Measurements from ENCODE around the gene HIVEP3. TPM values are rescaled to one million over a fixed set of nuclear protein-coding genes. Genes with fewer than 3 reads are reported as not detected.

Gene HIVEP3
- total and polyA plus RNA-seq, 4 experiments from 2014 or later, result 8.2 to 12.8 (median 10.8) TPM

DNA sequence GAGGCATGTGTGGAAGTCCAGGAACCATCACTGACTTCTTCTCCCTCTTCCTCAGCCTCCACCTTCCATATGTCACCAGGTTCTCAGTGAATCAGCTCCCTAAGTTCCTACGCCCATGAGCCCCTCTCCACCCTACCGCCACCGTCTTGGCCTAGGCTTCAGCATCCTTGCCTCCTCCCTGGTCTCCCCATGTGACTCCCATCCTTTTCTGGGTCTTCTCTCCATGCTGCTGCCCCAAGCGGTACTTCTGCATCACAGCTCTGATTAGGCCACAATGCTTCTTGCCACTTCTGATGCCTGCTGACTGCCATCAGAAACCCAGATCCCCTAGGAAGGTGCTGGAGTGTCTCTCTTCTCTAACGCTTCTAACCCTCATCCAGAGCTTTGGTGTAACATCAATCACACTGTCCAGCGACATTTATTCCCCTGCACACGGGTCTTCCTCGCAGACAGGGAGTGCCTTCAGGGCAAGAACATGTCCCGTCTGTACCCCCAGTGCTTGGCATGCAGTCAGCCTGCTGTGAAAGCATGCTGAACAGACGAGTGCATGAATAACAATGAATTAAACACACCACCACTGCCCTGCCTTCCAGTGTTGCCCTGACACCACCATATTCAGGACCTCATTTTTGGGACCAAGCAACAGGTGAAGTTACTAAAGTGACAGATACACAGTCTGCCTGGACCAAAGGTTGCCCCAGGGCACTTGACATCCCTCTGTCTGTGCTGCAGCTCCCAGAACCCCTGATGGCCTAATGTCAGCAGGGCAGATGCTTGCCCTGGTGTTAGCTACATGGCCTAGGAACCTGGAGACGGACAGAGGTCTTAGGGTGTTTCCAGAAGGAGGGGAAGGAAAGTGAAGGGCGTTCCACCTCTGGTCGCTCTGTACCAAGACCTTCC lies 275.6 kb downstream of the HIVEP3 start:
- ChIA-PET CTCF (ENCODE audit: partially characterized antibody) (no interaction called here), POLR2A (ENCODE audit: partially characterized antibody) (no interaction called here)
- Mint-ChIP-seq H3K36me3 (no peaks in the 10 kb centered on the region), H3K27me3 (no peaks in the 10 kb centered on the region), H3K4me3 (no peak overlapping the region), H3K9me3 (no peaks in the 10 kb centered on the region), H3K4me1 (peaks cover 19 to 28% (median 21%) of the 10 kb centered on the region in 4 donors), H3K27ac (no peak overlapping the region)
- no peak for DNase-seq
- Histone ChIP-seq H3K36me3 (ENCODE audit: insufficient read depth, low read length) (no peaks in the 10 kb centered on the region), H3K27ac (ENCODE audit: low read depth, low read length) (no peak overlapping the region), H3K9me3 (ENCODE audit: control insufficient read depth in 1 of 2, low read length in 2 of 2) (no peaks in the 10 kb centered on the region), H3K4me1 (ENCODE audit: insufficient read depth, low read length) (peaks cover 19% of the 10 kb centered on the region), H3K27me3 (ENCODE audit: insufficient read depth, low read length) (no peaks in the 10 kb centered on the region), H3K4me3 (ENCODE audit: low read length in 2 of 2) (no peak overlapping the region)
- intact Hi-C loops (cut with micrococcal nuclease), result no loop called here

GRCh38 chr1:41641941-41642527 lies 276.7 kb downstream of the HIVEP3 start:
- no peaks in the 10 kb centered on the region for H3K27me3 Mint-ChIP-seq
- peaks cover 26% of the 10 kb centered on the region for H3K4me1 ChIP-seq (ENCODE audit: insufficient read depth, low read length)
- ChIA-PET POLR2A (ENCODE audit: partially characterized antibody) (no interaction called here), CTCF (ENCODE audit: partially characterized antibody) (no interaction called here)
- H3K4me3 ChIP-seq (ENCODE audit: low read length in 2 of 2), result no peak overlapping the region
- no peak for DNase-seq
- H3K4me3 Mint-ChIP-seq, result no peak overlapping the region
- H3K27ac Mint-ChIP-seq, result no peak overlapping the region
- H3K27ac ChIP-seq (ENCODE audit: low read depth, low read length), result no peak overlapping the region
- H3K9me3 Mint-ChIP-seq, result no peaks in the 10 kb centered on the region
- intact Hi-C loops (cut with micrococcal nuclease), result no loop called here
- H3K9me3 ChIP-seq (ENCODE audit: control insufficient read depth in 1 of 2, low read length in 2 of 2), result no peaks in the 10 kb centered on the region
- no peaks in the 10 kb centered on the region for H3K27me3 ChIP-seq (ENCODE audit: insufficient read depth, low read length)
- no peaks in the 10 kb centered on the region for H3K36me3 Mint-ChIP-seq
- peaks cover 22 to 36% (median 29%) of the 10 kb centered on the region in 4 donors for H3K4me1 Mint-ChIP-seq
- H3K36me3 ChIP-seq (ENCODE audit: insufficient read depth, low read length), result no peaks in the 10 kb centered on the region

DNA sequence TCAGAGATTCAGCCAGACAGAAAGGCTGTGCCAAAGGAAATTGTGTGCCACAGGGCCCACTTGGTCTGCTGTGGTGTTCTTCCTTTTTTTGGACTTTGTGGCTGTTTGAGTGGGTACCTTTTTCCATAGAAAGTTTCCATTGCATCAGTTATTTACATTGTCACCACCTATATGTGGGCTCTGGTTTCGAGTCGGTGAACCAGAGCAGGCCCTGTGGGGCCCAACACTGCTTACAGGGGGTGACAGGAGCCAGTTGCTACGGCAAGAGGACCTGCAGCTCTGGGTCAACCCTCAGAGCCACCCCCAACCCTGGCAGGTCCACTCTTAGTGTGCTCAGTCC lies 277.3 kb downstream of the HIVEP3 start:
- Mint-ChIP-seq H3K27me3 (no peaks in the 10 kb centered on the region), H3K9me3 (no peaks in the 10 kb centered on the region), H3K27ac (peak overlapping the region in 2 of 7 donors; percentile 11 to 39), H3K4me3 (no peak overlapping the region), H3K36me3 (no peaks in the 10 kb centered on the region), H3K4me1 (peaks cover 22 to 34% (median 30%) of the 10 kb centered on the region in 4 donors)
- H3K4me3 ChIP-seq (ENCODE audit: low read length in 2 of 2), result no peak overlapping the region
- H3K36me3 ChIP-seq (ENCODE audit: insufficient read depth, low read length), result no peaks in the 10 kb centered on the region
- no peaks in the 10 kb centered on the region for H3K9me3 ChIP-seq (ENCODE audit: control insufficient read depth in 1 of 2, low read length in 2 of 2)
- H3K27ac ChIP-seq (ENCODE audit: low read depth, low read length), result no peak overlapping the region
- H3K27me3 ChIP-seq (ENCODE audit: insufficient read depth, low read length), result no peaks in the 10 kb centered on the region
- DNase-seq, result no peak
- peaks cover 26% of the 10 kb centered on the region for H3K4me1 ChIP-seq (ENCODE audit: insufficient read depth, low read length)
- ChIA-PET CTCF (ENCODE audit: partially characterized antibody) (no interaction called here), POLR2A (ENCODE audit: partially characterized antibody) (no interaction called here)
- intact Hi-C loops (cut with micrococcal nuclease), result no loop called here

- Mint-ChIP-seq H3K4me3 (no peak overlapping the region), H3K27me3 (no peaks in the 10 kb centered on the region), H3K36me3 (no peaks in the 10 kb centered on the region), H3K9me3 (no peaks in the 10 kb centered on the region), H3K27ac (peak overlapping the region in 5 of 7 donors; percentile 0 to 77 (median 25)), H3K4me1 (peaks cover 22 to 38% (median 29%) of the 10 kb centered on the region in 4 donors)
- Histone ChIP-seq H3K4me1 (ENCODE audit: insufficient read depth, low read length) (peaks cover 26% of the 10 kb centered on the region), H3K27me3 (ENCODE audit: insufficient read depth, low read length) (no peaks in the 10 kb centered on the region), H3K9me3 (ENCODE audit: control insufficient read depth in 1 of 2, low read length in 2 of 2) (no peaks in the 10 kb centered on the region), H3K36me3 (ENCODE audit: insufficient read depth, low read length) (no peaks in the 10 kb centered on the region), H3K27ac (ENCODE audit: low read depth, low read length) (no peak overlapping the region), H3K4me3 (ENCODE audit: low read length in 2 of 2) (no peak overlapping the region)
- intact Hi-C loops (cut with micrococcal nuclease), result no loop called here
- DNase-seq, result no peak
- POLR2A ChIA-PET (ENCODE audit: partially characterized antibody), result interaction anchor here (0.8 kb wide), 1 partner anchor 40 kb away, joined by 3 read pairs; no protein-coding TSS in a partner anchor
- CTCF ChIA-PET (ENCODE audit: partially characterized antibody), result no interaction called here
Observed at GRCh38 chr1:41640756-41641474, 277.8 kb downstream of the HIVEP3 start.

- Histone ChIP-seq H3K9me3 (ENCODE audit: control insufficient read depth in 1 of 2, low read length in 2 of 2) (no peaks in the 10 kb centered on the region), H3K27ac (ENCODE audit: low read depth, low read length) (no peak overlapping the region), H3K4me1 (ENCODE audit: insufficient read depth, low read length) (peaks cover 26% of the 10 kb centered on the region), H3K4me3 (ENCODE audit: low read length in 2 of 2) (no peak overlapping the region), H3K27me3 (ENCODE audit: insufficient read depth, low read length) (no peaks in the 10 kb centered on the region), H3K36me3 (ENCODE audit: insufficient read depth, low read length) (no peaks in the 10 kb centered on the region)
- H3K36me3 Mint-ChIP-seq, result no peaks in the 10 kb centered on the region
- H3K9me3 Mint-ChIP-seq, result no peaks in the 10 kb centered on the region
- H3K4me3 Mint-ChIP-seq, result no peak overlapping the region
- peak overlapping the region in 5 of 7 donors; percentile 0 to 71 (median 43) for H3K27ac Mint-ChIP-seq
- no peak for DNase-seq
- ChIA-PET CTCF (ENCODE audit: partially characterized antibody) (no interaction called here), POLR2A (ENCODE audit: partially characterized antibody) (interaction anchor here (0.8 kb wide), 1 partner anchor 41 kb away, joined by 3 read pairs; no protein-coding TSS in a partner anchor)
- intact Hi-C loops (cut with micrococcal nuclease), result no loop called here
- H3K27me3 Mint-ChIP-seq, result no peaks in the 10 kb centered on the region
- H3K4me1 Mint-ChIP-seq, result peaks cover 22 to 39% (median 29%) of the 10 kb centered on the region in 4 donors
Observed at GRCh38 chr1:41640141-41640751, 278.5 kb downstream of the HIVEP3 start.

DNA sequence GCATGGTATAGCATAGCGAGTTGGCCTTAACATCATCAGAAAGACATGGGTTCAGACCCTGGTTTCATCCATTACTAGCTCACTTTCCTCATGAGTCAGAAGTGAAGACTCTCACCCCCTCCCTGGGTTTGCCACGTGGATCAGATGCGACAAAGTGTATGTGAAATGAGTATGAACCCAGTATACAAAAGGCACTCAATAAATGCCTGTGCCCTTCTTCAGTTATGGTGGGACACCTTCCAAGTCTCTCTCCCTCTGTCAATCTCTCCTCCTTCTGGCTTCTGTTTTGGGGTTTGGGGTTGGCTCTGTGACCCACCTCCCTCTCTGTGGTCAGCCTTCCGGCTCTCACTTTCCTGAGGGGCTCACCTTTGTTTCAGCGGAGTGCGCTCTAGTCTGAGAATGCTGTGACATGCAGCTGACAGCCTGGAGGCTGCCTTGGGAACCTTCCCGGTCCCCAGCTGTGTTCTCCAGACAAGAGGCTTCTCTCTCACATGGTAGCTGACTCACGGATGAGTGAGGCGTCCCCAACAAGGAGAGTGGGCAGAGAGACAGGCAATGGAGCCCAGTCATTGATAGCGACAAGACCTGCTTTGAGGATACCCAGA lies 279.3 kb downstream of the HIVEP3 start:
- POLR2A ChIA-PET (ENCODE audit: partially characterized antibody), result no interaction called here
- Histone ChIP-seq H3K27ac (ENCODE audit: low read depth, low read length) (no peak overlapping the region), H3K36me3 (ENCODE audit: insufficient read depth, low read length) (no peaks in the 10 kb centered on the region), H3K9me3 (ENCODE audit: control insufficient read depth in 1 of 2, low read length in 2 of 2) (no peaks in the 10 kb centered on the region), H3K4me1 (ENCODE audit: insufficient read depth, low read length) (peaks cover 26% of the 10 kb centered on the region), H3K27me3 (ENCODE audit: insufficient read depth, low read length) (no peaks in the 10 kb centered on the region), H3K4me3 (ENCODE audit: low read length in 2 of 2) (no peak overlapping the region)
- no peaks in the 10 kb centered on the region for H3K27me3 Mint-ChIP-seq
- H3K9me3 Mint-ChIP-seq, result no peaks in the 10 kb centered on the region
- CTCF ChIA-PET (ENCODE audit: partially characterized antibody), result no interaction called here
- H3K36me3 Mint-ChIP-seq, result no peaks in the 10 kb centered on the region
- peak overlapping the region; percentile 0 to 71 (median 49) for H3K27ac Mint-ChIP-seq
- no peak for DNase-seq
- H3K4me3 Mint-ChIP-seq, result peak overlapping the region in 4 of 8 donors; percentile 2 to 47 (median 16)
- intact Hi-C loops (cut with micrococcal nuclease), result no loop called here
- peaks cover 22 to 39% (median 29%) of the 10 kb centered on the region in 4 donors for H3K4me1 Mint-ChIP-seq
